HepG2 (cell line): ENCODE measurements around the gene PLGRKT. TPM values are rescaled to one million over a fixed set of nuclear protein-coding genes. Genes with fewer than 3 reads are reported as not detected.

Experiments used
- ATAD3A ChIP-seq: sonication (generic); formaldehyde crosslinking; IDR thresholded peaks from 2 replicates; pipeline ENCODE4 v1.4.0; 2020; ENCODE audit warnings: missing genetic modification reagents
- ATM ChIP-seq: fragments of 450-650 bp; IDR thresholded peaks from 2 replicates; pipeline ENCODE4 v1.7.1; 2017; ENCODE audit warnings: mild to moderate bottlenecking, borderline replicate concordance
- CBX5 ChIP-seq: sonication (generic); formaldehyde crosslinking; IDR thresholded peaks from 2 replicates; pipeline ENCODE4 v1.4.0; 2020; ENCODE audit warnings: missing genetic modification reagents, borderline replicate concordance
- ETV5 ChIP-seq: IDR thresholded peaks from 2 replicates; pipeline ENCODE4 v1.6.1; 2018; ENCODE audit warnings: missing biosample characterization, missing genetic modification reagents, inconsistent platforms, borderline replicate concordance
- FOXA1 ChIP-seq, 2 experiments: fragments of 450-650 bp in 1 of 2; sonication (generic) in 1 of 2; formaldehyde crosslinking in 1 of 2; IDR thresholded peaks; 2 replicates each; pipeline versions ENCODE4 v1.4.0 to v1.6.1; 2016 to 2020; ENCODE audit warnings: missing genetic modification reagents in 1 of 2
- HNRNPL ChIP-seq: fragments of 200-400 bp; formaldehyde crosslinking; IDR thresholded peaks from 2 replicates; pipeline ENCODE4 v1.6.1; 2017; ENCODE audit warnings: mild to moderate bottlenecking, low read depth, low read length
- HOXA3 ChIP-seq: sonication (generic); formaldehyde crosslinking; IDR thresholded peaks from 2 replicates; pipeline ENCODE4 v1.5.0; 2020; ENCODE audit warnings: missing genetic modification reagents
- HOXA7 ChIP-seq: sonication (generic); formaldehyde crosslinking; IDR thresholded peaks from 2 replicates; pipeline ENCODE4 v1.8.1; 2022; ENCODE audit warnings: mild to moderate bottlenecking, missing genetic modification reagents, moderate library complexity
- KDM2A ChIP-seq: sonication (generic); formaldehyde crosslinking; IDR thresholded peaks from 2 replicates; pipeline ENCODE4 v1.4.0; 2020; ENCODE audit warnings: low read depth, missing genetic modification reagents, borderline replicate concordance
- KDM6A ChIP-seq: IDR thresholded peaks from 2 replicates; pipeline ENCODE4 v1.6.1; 2016; ENCODE audit warnings: low read depth
- LCORL ChIP-seq, 2 experiments: fragments of 450-650 bp in 1 of 2; sonication (generic) in 1 of 2; formaldehyde crosslinking in 1 of 2; IDR thresholded peaks; 2 replicates each; pipeline versions ENCODE4 v1.5.0 to v1.6.1; 2017 to 2020; ENCODE audit warnings: antibody characterized with exemption in 1 of 2, missing genetic modification reagents in 1 of 2
- MAFK ChIP-seq, 2 experiments: IDR thresholded peaks in 1 of 2; conservative IDR thresholded peaks in 1 of 2; 2 replicates each; pipeline ENCODE4 v1.6.1; 2011; ENCODE audit warnings: improper control_type of control experiment in 2 of 2, low read length in 2 of 2
- MXI1 ChIP-seq: IDR thresholded peaks from 3 replicates; pipeline ENCODE4 v1.6.1; 2012; ENCODE audit warnings: low read depth, low read length, inconsistent platforms, borderline replicate concordance
- POGZ ChIP-seq: sonication (generic); formaldehyde crosslinking; IDR thresholded peaks from 2 replicates; pipeline ENCODE4 v1.4.0; 2020; ENCODE audit warnings: mild to moderate bottlenecking, missing genetic modification reagents
- SIX1 ChIP-seq: sonication (generic); formaldehyde crosslinking; IDR thresholded peaks from 2 replicates; pipeline ENCODE4 v1.4.0; 2020; ENCODE audit warnings: missing genetic modification reagents, borderline replicate concordance
- SKI ChIP-seq: fragments of 450-650 bp; IDR thresholded peaks from one replicate; pipeline ENCODE4 v1.6.1; 2018; ENCODE audit warnings: mild to moderate bottlenecking; ENCODE audit not compliant: partially characterized antibody
- TEAD3 ChIP-seq: optimal IDR thresholded peaks from 2 replicates; pipeline ENCODE3; 2016; ENCODE audit warnings: borderline replicate concordance
- TFDP2 ChIP-seq: sonication (generic); formaldehyde crosslinking; IDR thresholded peaks from 2 replicates; pipeline ENCODE4 v1.4.0; 2020; ENCODE audit warnings: missing genetic modification reagents
- TOE1 ChIP-seq: sonication (generic); formaldehyde crosslinking; IDR thresholded peaks from 2 replicates; pipeline ENCODE4 v1.4.0; 2020; ENCODE audit warnings: mild to moderate bottlenecking, missing genetic modification reagents
- TOPORS ChIP-seq: sonication (generic); formaldehyde crosslinking; IDR thresholded peaks from 2 replicates; pipeline ENCODE4 v1.8.0; 2023; ENCODE audit warnings: mild to moderate bottlenecking, missing genetic modification reagents
- ZNF331 ChIP-seq: sonication (generic); formaldehyde crosslinking; IDR thresholded peaks from 2 replicates; pipeline ENCODE4 v1.4.0; 2020; ENCODE audit warnings: missing genetic modification reagents
- ZNF451 ChIP-seq: sonication (generic); formaldehyde crosslinking; IDR thresholded peaks from 2 replicates; pipeline ENCODE4 v1.5.0; 2020; ENCODE audit warnings: mild to moderate bottlenecking, missing genetic modification reagents
- ZNF777 ChIP-seq: sonication (generic); formaldehyde crosslinking; IDR thresholded peaks from 2 replicates; pipeline ENCODE4 v1.4.0; 2020; ENCODE audit warnings: missing genetic modification reagents
- ZSCAN22 ChIP-seq: sonication (generic); formaldehyde crosslinking; IDR thresholded peaks from 2 replicates; pipeline ENCODE4 v1.4.0; 2020; ENCODE audit warnings: mild to moderate bottlenecking, missing genetic modification reagents
- polyA plus RNA-seq, 8 experiments: library from polyadenylated mRNA; depleted of rRNA in 3 of 8; stranded (reverse) in 7 of 8; unstranded in 1 of 8; fragments of >200 nt; fragmentation: Illumina TruSeq in 4 of 8; extraction: Trizol in 4 of 8; gene quantifications; 2 replicates each; pipeline versions ENCODE4 v1.2.1 to v1.2.3, GENCODE V29; 2011 to 2016; ENCODE audit warnings: low read depth in 4 of 8, missing spikeins in 1 of 8, mixed read lengths in 1 of 8; ENCODE audit not compliant: insufficient read depth in 1 of 8
- total RNA-seq, 5 experiments: library from RNA; depleted of rRNA; stranded (reverse); fragments of >200 nt; fragmentation: Illumina TruSeq; extraction: Trizol; gene quantifications; 2 replicates each; pipeline ENCODE4 v1.2.3, GENCODE V29; 2016; ENCODE audit warnings: low read depth in 1 of 5
- TF ChIP-seq, protein P1 (sequence below), 2 experiments: fragments of 450-650 bp in 1 of 2; sonication (generic) in 1 of 2; formaldehyde crosslinking; IDR thresholded peaks; 2 replicates each; pipeline versions ENCODE4 v1.5.0 to v1.8.0; 2020 to 2022; ENCODE audit warnings: mild to moderate bottlenecking in 1 of 2, missing genetic modification reagents in 1 of 2
- TF ChIP-seq, protein P2 (sequence below): IDR thresholded peaks from 2 replicates; pipeline ENCODE4 v1.6.1; 2016; ENCODE audit warnings: missing compliant biosample characterization, missing genetic modification reagents, borderline replicate concordance
- TF ChIP-seq, protein P3 (sequence below): IDR thresholded peaks from 2 replicates; pipeline ENCODE4 v1.6.1; 2016; ENCODE audit warnings: low read depth

The PLGRKT gene
- total and polyA plus RNA-seq, 2 of the 13 experiments (the other 11 are each of a cell fraction or from before 2014, with no cell fraction given): 5.0 to 15.8 TPM

- TF ChIP-seq, protein P1, sequence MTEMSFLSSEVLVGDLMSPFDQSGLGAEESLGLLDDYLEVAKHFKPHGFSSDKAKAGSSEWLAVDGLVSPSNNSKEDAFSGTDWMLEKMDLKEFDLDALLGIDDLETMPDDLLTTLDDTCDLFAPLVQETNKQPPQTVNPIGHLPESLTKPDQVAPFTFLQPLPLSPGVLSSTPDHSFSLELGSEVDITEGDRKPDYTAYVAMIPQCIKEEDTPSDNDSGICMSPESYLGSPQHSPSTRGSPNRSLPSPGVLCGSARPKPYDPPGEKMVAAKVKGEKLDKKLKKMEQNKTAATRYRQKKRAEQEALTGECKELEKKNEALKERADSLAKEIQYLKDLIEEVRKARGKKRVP (CRISPR knock-in tag; IDR thresholded peaks at IDR 0.05): peak in 1 of 2 experiments; percentile 44; a peak in 1 of 4 replicates
- TF ChIP-seq POGZ (CRISPR knock-in tag): peak; percentile 97
- TF ChIP-seq TFDP2 (CRISPR knock-in tag): peak; percentile 85
- peak; percentile 66; the same call in 1 of the 2 replicates for TF ChIP-seq ETV5 (CRISPR knock-in tag)
- no peak for TF ChIP-seq TOPORS
- no peak for TF ChIP-seq HOXA7 (CRISPR knock-in tag)
- no peak for TF ChIP-seq MAFK (conservative IDR thresholded peaks at IDR 0.05 in 1 of 2, IDR thresholded peaks at IDR 0.05 in 1 of 2; ENCODE audit: low read length in 2 of 2)
- no peak for TF ChIP-seq TOE1 (CRISPR knock-in tag)
- TF ChIP-seq, protein P2, sequence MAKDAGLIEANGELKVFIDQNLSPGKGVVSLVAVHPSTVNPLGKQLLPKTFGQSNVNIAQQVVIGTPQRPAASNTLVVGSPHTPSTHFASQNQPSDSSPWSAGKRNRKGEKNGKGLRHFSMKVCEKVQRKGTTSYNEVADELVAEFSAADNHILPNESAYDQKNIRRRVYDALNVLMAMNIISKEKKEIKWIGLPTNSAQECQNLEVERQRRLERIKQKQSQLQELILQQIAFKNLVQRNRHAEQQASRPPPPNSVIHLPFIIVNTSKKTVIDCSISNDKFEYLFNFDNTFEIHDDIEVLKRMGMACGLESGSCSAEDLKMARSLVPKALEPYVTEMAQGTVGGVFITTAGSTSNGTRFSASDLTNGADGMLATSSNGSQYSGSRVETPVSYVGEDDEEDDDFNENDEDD (CRISPR knock-in tag): peak; percentile 82; the same call in 1 of the 2 replicates
- peak; percentile 74 for TF ChIP-seq HOXA3 (CRISPR knock-in tag)
- no peak for TF ChIP-seq HNRNPL
- TF ChIP-seq ZNF331: peak; percentile 66; the same call in 1 of the 2 replicates
- no peak for TF ChIP-seq ATAD3A (CRISPR knock-in tag)
- TF ChIP-seq KDM6A: no peak
- TF ChIP-seq, protein P3, sequence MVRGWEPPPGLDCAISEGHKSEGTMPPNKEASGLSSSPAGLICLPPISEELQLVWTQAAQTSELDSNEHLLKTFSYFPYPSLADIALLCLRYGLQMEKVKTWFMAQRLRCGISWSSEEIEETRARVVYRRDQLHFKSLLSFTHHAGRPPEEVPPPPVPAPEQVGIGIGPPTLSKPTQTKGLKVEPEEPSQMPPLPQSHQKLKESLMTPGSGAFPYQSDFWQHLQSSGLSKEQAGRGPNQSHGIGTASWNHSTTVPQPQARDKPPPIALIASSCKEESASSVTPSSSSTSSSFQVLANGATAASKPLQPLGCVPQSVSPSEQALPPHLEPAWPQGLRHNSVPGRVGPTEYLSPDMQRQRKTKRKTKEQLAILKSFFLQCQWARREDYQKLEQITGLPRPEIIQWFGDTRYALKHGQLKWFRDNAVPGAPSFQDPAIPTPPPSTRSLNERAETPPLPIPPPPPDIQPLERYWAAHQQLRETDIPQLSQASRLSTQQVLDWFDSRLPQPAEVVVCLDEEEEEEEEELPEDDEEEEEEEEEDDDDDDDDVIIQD (CRISPR knock-in tag): peak; percentile 95
- no peak for TF ChIP-seq ATM
- no peak for TF ChIP-seq SIX1
- no peak for TF ChIP-seq LCORL (IDR thresholded peaks at IDR 0.05)
- no peak for TF ChIP-seq LCORL (CRISPR knock-in tag; IDR thresholded peaks at IDR 0.05)
- peak; percentile 17 for TF ChIP-seq SKI
- TF ChIP-seq CBX5 (CRISPR knock-in tag): peak; percentile 86; the same call in 1 of the 2 replicates
- TF ChIP-seq ZSCAN22 (CRISPR knock-in tag): no peak
- no peak for TF ChIP-seq FOXA1 (IDR thresholded peaks at IDR 0.05)
- no peak for TF ChIP-seq FOXA1 (CRISPR knock-in tag; IDR thresholded peaks at IDR 0.05)
- no peak for TF ChIP-seq ZNF451 (CRISPR knock-in tag)
- peak; percentile 52; the same call in 1 of the 3 replicates for TF ChIP-seq MXI1
- peak; percentile 63 for TF ChIP-seq TEAD3 (CRISPR knock-in tag)
- no peak for TF ChIP-seq ZNF777
- peak; percentile 93 for TF ChIP-seq KDM2A
Observed at GRCh38 chr9:5450359-5451091, 12.8 kb upstream of the PLGRKT start, which contains the start of gene CD274 (continued).
